VCaP (cell line): ENCODE results near the gene GTF2B.
"Not testable (repeated sequence)": the region's sequence is repeated elsewhere in the genome, so short reads cannot be mapped to it uniquely, and the experiment has no call there.

Source experiments
- H3K27ac ChIP-seq: fragments of 450-650 bp; 2 replicates; pipeline ENCODE4 v1.5.1; 2017
- TF ChIP-seq, protein P1 (sequence below): fragments of 450-650 bp; conservative IDR thresholded peaks from 2 replicates; pipeline ENCODE4 v1.5.1; 2017; ENCODE audit warnings: mild to moderate bottlenecking, moderate library complexity

The GTF2B gene, protein sequence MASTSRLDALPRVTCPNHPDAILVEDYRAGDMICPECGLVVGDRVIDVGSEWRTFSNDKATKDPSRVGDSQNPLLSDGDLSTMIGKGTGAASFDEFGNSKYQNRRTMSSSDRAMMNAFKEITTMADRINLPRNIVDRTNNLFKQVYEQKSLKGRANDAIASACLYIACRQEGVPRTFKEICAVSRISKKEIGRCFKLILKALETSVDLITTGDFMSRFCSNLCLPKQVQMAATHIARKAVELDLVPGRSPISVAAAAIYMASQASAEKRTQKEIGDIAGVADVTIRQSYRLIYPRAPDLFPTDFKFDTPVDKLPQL

DNA sequence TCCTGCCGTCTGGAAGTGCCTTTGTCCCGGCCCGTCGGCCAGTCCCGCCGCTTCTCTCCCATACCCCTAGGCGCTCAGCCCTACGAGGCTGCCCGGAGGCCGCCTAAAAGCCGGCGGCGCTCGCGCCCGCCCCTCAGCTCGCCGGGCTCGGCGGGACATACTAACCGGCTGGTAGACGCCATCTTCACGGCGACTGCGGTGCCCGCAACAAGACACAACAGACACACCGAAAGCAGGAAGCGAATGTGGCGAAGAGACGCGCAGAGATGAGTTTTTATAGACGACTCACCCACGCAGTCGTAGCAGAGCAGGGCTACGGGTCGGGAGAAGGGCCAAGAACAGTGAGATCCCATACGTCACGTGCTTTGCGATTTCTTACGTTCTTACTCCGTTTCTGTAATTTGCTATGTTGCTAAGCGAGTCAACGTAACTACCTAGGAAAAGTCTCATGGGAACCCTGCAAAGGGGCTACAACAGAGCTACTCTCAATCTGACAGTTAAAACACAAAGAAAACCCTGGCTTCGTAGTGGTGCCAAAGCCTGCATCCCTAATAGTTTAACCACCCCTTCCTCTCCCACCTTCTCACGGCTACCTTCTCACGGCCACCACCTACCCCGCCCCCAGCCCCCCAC is at the start of gene GTF2B:
Gene GTF2B, minus strand, starts transcription at position 250 of the 633 bp plus-strand sequence. Its CDS starts 68 bp downstream, at position 182.
- TF ChIP-seq, protein P1, sequence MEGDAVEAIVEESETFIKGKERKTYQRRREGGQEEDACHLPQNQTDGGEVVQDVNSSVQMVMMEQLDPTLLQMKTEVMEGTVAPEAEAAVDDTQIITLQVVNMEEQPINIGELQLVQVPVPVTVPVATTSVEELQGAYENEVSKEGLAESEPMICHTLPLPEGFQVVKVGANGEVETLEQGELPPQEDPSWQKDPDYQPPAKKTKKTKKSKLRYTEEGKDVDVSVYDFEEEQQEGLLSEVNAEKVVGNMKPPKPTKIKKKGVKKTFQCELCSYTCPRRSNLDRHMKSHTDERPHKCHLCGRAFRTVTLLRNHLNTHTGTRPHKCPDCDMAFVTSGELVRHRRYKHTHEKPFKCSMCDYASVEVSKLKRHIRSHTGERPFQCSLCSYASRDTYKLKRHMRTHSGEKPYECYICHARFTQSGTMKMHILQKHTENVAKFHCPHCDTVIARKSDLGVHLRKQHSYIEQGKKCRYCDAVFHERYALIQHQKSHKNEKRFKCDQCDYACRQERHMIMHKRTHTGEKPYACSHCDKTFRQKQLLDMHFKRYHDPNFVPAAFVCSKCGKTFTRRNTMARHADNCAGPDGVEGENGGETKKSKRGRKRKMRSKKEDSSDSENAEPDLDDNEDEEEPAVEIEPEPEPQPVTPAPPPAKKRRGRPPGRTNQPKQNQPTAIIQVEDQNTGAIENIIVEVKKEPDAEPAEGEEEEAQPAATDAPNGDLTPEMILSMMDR = no peak
- H3K27ac ChIP-seq = peak within 1 kb of the TSS; percentile 83

DNA sequence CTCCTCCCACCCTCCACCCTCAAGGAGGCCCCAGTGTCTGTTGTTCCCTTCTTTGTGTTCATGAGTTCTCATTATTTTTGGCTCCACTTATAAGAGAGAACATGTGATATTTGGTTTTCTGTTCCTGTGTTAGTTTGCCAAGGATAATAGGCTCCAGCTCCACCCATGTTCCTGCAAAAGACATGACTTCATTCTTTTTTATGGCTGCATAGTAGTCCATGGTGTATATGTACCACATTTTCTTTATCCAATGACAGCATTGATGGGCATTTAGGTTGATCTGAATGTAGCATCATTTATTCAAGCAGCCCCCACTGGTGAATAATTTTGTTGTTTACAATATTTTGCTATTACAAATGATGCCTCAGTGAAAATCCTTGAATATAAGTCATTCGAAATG is 47.2 kb upstream of the GTF2B start:
- not testable (repeated sequence) for H3K27ac ChIP-seq

DNA sequence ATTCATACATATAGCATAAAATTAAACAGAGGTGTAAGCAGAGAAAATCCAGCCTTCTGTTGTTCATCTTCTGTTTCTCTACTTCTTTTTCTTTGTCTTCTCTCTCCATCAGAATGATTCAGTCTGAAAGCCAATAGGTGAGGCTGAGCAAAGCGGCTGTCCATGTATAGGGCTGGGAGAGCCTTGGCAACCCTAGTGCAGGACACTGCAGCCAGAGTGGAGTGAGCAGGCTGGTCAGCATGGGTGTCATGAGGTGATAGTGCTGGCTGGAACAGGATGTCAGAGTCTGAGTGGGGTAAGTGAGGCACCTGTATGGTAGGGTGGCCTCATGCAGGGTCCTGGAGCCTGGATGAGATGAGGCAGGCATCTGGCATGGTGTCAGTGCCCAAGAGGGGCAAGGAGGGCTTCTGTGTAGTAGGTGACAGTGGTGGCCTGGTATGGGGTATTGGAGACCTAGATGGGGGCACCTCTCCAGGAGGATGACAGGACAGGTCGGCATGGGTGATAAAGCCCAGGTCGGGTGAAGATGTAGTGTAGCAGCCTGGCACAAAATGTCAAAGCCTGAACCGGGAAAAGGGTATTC is 45.5 kb upstream of the GTF2B start:
- no peak overlapping the region for H3K27ac ChIP-seq
- TF ChIP-seq, protein P1 = no peak

DNA sequence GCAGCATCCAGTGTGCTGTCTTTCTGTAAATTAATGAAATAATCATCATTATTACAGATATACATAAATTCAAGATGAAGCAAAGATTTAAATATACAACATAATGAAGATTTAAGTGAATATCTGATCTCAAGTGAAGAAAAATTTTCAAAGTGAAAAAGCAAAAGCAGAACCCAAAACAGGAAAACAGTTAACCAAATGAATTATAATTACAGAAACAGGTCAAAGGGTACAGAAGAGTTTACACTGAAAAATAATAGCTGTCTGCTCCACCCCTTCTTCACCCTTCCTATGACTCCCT is 44.8 kb upstream of the GTF2B start:
- no peak overlapping the region for H3K27ac ChIP-seq
- TF ChIP-seq, protein P1 = peak; percentile 33

DNA sequence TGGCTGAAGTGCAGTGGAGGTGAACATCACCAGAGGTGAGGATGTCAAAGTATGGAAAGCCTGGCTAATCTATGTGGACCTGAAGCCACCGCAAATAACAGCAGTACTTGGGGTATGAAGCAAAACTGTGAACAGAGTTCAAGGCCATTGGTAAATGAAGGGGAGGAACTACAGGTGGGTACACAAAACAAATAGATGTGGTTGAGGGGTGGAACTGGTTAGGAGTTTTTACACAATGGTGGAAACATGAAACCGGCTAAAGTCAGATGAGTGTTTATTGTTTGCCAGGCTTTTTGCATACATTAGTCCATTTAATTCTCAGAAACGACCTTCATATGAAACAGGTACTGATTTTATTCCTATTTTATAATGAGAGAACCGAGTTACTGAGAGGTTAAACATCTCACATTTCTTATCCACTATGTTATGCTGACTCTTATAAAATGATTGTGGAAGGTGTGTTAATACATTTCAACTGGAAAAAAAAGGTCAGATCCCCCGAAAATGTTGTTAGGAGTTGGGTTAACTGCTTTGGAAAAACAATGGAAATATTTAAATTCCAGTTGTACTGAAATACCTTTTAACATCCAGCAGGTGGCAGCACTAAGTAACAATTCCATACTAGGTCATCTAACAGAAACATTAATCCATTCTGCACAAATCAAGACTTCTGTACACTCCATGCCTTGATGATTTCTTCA is 44.3 kb upstream of the GTF2B start:
- TF ChIP-seq, protein P1 = peak; percentile 77
- no peak overlapping the region for H3K27ac ChIP-seq

DNA sequence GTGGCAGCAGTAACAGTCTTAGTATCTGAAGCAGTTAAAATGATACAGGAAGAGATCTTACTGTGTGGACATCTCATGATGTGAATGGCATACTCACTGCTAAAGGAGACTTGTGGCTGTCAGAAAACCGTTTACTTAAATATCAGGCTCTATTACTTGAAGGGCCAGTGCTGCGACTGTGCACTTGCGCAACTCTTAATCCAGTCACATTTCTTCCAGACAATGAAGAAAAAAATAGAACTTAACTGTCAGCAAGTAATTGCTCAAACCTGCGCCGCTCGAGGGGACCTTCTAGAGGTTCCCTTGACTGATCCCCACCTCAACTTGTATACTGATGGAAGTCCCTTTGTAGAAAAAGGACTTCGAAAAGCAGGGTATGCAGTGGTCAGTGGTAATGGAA is 38.8 kb upstream of the GTF2B start:
- H3K27ac ChIP-seq = not testable (repeated sequence)

DNA sequence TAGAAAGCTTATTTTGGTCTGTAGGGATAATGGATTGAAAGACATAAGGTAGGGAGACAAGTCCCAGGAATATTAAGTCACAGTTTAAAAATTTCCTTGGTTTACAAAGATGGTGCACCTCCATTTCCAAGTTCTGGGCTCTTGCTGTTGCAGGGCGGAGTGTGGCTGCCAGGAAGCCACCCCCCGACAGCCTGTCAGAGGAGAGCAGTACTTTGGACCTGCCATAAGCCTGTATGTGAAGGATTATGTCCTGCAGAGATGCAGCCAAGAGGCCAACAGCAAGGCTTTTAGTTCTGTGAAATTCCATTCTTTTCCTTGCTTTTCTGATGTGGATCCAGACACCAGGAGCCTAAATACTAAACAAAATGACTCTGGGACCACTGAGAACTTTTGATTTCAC is 31.9 kb upstream of the GTF2B start:
- no peak overlapping the region for H3K27ac ChIP-seq
- TF ChIP-seq, protein P1 = no peak

DNA sequence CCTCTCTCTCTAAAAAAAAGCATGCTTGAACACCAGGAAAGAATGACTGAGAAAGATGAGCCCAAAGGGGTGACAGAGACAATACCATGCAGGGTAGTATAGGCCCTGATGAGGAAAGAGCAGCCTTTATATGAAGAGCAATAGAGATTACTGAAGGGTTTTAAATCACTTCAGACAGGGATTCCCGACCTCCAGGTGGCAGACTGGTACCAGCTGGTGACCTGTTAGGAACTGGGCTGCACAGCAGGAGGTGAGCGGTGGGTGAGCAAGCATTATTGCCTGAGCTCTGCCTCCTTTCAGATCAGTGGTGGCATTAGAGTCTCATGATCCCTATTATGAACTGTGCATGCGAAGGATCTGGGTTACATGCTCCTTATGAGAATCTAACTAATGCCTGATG is 30.8 kb upstream of the GTF2B start:
- H3K27ac ChIP-seq = no peak overlapping the region
- TF ChIP-seq, protein P1 = 0 out of 2 replicates have a peak, but pooled peaks have one; percentile 7
